ACHN (cell line): ENCODE results near the gene ABLIM3.

Experiments used
- DNase-seq: peaks from one replicate; pipeline ENCODE4 v3.0.0-alpha.2; 2015
- in situ Hi-C: cut with HindIII; loops from 2 replicates; pipeline ENCODE4 v1.10.0; 2017; ENCODE audit warnings: low sequenced_read_pairs, low pct_ligation_motif_present, low pct_unique_long_range_greater_than_20kb

The ABLIM3 gene

GRCh38 chr5:149223081-149223848, 82.0 kb downstream of the ABLIM3 start:
- in situ Hi-C loops, result no loop called here
- no peak for DNase-seq

- DNase-seq, result no peak
- in situ Hi-C loops, result no loop called here
Observed at GRCh38 chr5:149224282-149224681, 83.0 kb downstream of the ABLIM3 start.

DNA sequence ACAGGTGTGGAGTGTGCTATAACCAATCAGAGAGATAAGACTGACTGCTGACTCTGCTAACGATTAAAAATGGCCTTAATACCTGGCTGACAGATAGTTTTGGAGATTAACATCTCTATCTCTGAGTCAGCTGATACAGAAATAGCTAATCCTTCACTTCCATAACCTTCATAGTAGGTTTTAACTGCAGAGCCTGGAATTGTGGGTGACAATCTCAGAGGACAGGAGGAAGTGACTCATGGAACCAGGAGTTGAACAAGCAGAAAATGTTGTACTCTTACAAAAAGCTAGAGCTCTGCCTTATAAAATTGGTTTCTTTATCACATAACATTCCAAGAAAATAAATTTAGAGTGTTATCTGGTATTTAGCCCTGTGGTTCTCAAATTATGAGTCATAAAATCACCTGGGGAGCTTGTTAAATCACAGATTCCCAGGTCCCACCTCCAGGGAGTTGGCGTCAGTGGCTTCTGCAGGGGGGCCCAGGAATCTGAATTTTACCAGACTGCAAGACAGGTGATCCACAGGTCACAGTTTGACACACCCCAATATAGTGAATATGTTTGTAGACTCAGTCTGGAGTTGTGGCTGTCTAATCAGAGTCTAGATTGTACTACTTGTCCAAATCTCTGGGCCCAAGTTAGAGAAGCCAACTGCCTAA, 86.0 kb downstream of the ABLIM3 start:
- in situ Hi-C loops, result no loop called here
- peak; percentile 12 for DNase-seq

DNA sequence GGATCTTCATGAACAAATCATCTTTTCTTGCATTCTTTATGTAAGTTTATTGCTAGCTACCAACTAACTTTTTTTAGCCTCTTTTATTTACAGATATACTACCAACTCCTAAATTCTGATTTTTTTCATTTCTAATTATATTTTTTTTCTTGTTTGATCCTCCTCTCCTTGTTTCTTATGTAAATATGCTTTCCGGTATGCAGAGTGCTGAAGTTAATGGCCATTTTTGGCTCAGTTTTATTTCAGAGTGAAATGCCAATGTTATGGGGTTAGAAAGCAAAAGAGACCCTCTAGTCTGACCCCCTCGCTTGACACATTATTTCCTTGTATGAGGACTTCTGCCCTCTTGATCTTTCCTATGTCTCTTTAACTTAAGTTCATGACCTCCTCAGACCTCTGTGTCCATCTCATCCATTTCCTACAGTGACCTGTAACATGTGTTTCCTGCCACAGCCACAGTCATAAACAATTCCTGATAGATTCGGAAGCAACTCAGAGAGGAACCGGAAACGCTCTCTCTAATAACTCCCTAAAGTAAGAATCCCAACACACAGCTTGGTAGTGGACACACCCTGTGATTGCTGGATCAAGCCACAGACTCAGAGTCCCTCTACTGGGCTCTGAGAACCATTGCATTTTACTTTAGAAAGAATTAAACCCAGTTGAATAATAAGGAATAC, 87.5 kb downstream of the ABLIM3 start:
- in situ Hi-C loops, result no loop called here
- DNase-seq, result peak; percentile 74

- in situ Hi-C loops, result no loop called here
- DNase-seq, result no peak
Observed at GRCh38 chr5:149229298-149229937, 88.1 kb downstream of the ABLIM3 start.

DNA sequence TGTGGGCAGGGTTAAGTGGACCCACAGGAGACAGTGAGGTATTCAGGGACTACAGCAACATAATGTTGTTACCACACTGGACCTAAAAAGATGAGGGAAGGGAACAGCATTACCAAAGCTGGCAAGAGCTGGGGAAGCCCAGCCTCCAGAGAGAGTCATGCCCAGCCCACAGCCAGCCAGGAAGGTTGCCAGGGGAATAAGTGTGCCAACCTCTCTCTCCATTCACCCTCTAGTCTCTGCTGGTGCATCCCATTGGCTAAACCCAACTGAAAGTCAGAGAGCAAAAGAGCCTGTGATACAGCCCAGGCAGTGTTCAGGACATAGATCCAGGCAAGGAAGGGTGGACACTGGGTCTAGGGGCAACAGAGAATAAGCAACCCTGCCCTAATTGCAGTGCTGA, 94.5 kb downstream of the ABLIM3 start:
- in situ Hi-C loops, result no loop called here
- no peak for DNase-seq

DNA sequence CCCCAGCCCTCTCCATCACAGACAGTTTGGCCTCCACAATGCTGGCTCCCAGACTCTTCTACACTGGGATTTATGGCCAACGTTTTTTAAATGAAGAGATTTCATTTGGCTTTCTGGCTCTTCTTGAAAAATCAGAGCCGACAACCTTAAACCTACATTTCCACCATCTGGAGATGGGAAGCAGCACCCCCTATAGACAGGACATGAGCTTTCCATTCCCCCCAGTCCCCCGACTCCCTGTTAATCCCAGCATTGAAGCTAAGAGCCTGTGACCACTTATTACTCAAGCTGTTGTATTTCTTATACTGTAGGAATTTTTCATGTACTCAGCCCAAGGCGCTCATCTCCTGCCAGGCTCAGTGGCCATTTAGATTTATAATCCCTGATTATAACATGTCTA, 96.4 kb downstream of the ABLIM3 start:
- in situ Hi-C loops, result no loop called here
- DNase-seq, result no peak

DNA sequence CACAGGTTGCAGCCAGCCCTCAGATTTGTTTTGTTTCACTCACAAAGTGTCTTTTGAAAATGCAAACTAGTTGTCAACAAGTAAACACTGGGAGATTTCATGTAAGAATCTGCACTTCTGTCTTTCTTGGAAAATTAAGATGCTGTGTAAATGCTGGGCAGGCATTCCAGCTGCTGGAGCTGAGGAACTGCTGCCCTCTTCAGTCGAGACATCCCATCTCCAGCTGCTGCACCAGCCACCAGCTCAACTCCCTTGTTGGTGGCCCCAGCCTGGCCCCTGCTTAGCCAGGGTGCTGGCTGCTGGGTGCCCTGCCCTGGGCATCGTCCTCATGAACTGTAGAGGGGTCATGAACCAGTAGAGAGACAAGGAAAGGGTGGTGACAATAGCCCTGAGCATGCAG, 97.2 kb downstream of the ABLIM3 start:
- no peak for DNase-seq
- in situ Hi-C loops, result no loop called here

- in situ Hi-C loops, result no loop called here
- no peak for DNase-seq
Observed at GRCh38 chr5:149239917-149240316, 98.6 kb downstream of the ABLIM3 start.

DNA sequence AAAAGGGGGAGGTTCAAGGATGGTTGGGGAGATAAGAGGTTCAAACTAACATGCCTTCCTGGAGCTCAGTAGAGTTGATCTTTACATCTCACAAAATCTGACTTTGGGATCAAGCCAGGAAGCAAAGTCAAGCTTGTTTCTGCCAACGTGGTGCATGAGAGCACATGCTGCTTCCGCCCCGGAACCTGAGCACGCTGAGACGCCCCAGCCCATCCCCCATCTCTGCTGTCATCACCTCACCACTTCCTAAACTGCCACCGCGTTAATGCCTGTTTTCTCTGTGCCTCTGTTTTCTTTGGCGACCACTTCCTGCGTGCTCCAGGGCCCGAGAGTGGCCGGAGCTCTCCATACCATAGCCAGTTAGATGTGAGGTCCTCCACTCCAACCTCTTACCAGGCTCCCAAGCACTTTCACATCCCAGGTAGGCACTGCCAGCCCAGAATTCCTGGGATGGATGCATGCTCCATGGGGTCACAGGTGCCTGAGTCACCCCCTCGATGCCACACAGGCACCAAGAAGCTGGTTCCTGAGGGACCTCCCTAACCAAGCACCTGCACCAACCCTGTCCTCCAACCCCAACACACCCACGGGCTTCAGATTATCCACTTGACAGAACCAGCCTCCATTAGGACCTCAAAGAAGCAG, 99.2 kb downstream of the ABLIM3 start:
- in situ Hi-C loops, result no loop called here

GRCh38 chr5:149242339-149242738, 101.0 kb downstream of the ABLIM3 start:
- in situ Hi-C loops, result no loop called here

More for the DNA sequence above, 99.2 kb downstream of the ABLIM3 start:
- no peak for DNase-seq

GRCh38 chr5:149246906-149247305, 105.6 kb downstream of the ABLIM3 start:
- in situ Hi-C loops, result no loop called here
- no peak for DNase-seq

More at GRCh38 chr5:149242339-149242738, 101.0 kb downstream of the ABLIM3 start:
- no peak for DNase-seq

DNA sequence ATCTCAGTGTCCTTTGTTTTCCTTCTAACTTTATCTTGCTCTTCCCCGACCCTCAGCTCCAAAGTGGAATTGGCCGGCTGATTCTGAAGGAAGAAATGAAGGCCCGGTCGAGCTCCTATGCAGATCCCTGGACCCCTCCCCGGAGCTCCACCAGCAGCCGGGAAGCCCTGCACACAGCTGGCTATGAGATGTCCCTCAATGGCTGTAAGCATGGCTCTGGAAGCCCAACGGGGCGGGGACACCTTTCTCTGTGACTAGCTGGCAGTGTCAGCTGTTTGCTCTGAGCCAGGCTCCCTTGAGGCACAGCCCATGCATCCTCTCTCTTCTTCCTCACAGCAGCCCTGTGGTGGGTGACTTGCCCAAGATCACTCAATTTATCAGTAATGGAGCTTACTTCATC, 106.4 kb downstream of the ABLIM3 start:
- in situ Hi-C loops, result no loop called here
- DNase-seq, result no peak

DNA sequence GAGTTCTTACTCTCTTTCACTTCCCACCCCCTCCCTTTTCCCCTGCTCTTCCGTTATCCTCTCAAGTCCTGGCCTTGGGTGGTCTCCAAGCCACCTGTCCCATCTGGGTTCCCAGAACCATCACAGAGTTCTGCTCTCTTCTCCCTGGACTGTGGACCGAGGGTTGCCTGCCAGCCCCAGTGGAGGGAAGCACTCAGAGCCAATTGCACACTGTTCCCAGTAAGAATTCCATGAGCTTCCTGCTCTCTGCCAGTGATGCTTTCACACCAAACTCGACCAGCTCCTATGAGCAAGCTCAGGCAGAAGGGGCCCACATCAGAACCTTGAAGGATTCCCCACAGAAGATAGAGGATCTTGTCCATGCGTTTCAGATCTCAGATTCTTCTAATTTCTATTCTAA, 110.3 kb downstream of the ABLIM3 start:
- in situ Hi-C loops, result loop anchor here (25.0 kb wide), 1 partner anchor 114 kb away; the partner anchor contains the start of gene ABLIM3
- DNase-seq, result no peak

GRCh38 chr5:149254506-149254905, 113.2 kb downstream of the ABLIM3 start:
- DNase-seq, result peak; percentile 53
- in situ Hi-C loops, result loop anchor here (25.0 kb wide), 1 partner anchor 117 kb away; the partner anchor contains the start of gene ABLIM3

GRCh38 chr5:149256451-149256850, 115.2 kb downstream of the ABLIM3 start:
- DNase-seq, result peak; percentile 56
- in situ Hi-C loops, result loop anchor here (25.0 kb wide), 1 partner anchor 119 kb away; the partner anchor contains the start of gene ABLIM3

- in situ Hi-C loops, result loop anchor here (25.0 kb wide), 1 partner anchor 120 kb away; the partner anchor contains the start of gene ABLIM3
Observed at GRCh38 chr5:149257131-149257530, 115.8 kb downstream of the ABLIM3 start.

More at GRCh38 chr5:149257131-149257530, 115.8 kb downstream of the ABLIM3 start:
- DNase-seq, result no peak
